Measurements from ENCODE around the gene SRP54. TPM values are rescaled to one million over a fixed set of nuclear protein-coding genes. Genes with fewer than 3 reads are reported as not detected.
"Not testable (repeated sequence)": the region's sequence is repeated elsewhere in the genome, so short reads cannot be mapped to it uniquely, and the experiment has no call there.

The SRP54 gene
- total RNA-seq, 1 experiment from 2014 or later = 106 TPM

GRCh38 chr14:35001621-35002020, 18.8 kb downstream of the SRP54 start:
- Histone ChIP-seq H3K4me1 (peaks cover 12% of the 10 kb centered on the region), H3K9me3 (replicated peaks) (no peaks in the 10 kb centered on the region; the same call in 1 of the 2 replicates), H3K27me3 (no peaks in the 10 kb centered on the region), H3K36me3 (peaks cover 25% of the 10 kb centered on the region), H3K4me3 (no peak overlapping the region), H3K27ac (no peak overlapping the region)
- DNase-seq = no peak

GRCh38 chr14:35004839-35005238, 22.0 kb downstream of the SRP54 start:
- no peak overlapping the region for H3K4me3 ChIP-seq
- DNase-seq = no peak
- H3K27ac ChIP-seq = no peak overlapping the region
- no peaks in the 10 kb centered on the region for H3K9me3 ChIP-seq (replicated peaks)
- no peaks in the 10 kb centered on the region for H3K4me1 ChIP-seq
- H3K36me3 ChIP-seq = peaks cover 37% of the 10 kb centered on the region
- no peaks in the 10 kb centered on the region for H3K27me3 ChIP-seq

GRCh38 chr14:35016568-35016967, 33.8 kb downstream of the SRP54 start:
- Histone ChIP-seq H3K4me1 (no peaks in the 10 kb centered on the region), H3K36me3 (peaks cover 66% of the 10 kb centered on the region), H3K27ac (no peak overlapping the region), H3K4me3 (no peak overlapping the region), H3K27me3 (no peaks in the 10 kb centered on the region), H3K9me3 (replicated peaks) (no peaks in the 10 kb centered on the region)
- no peak for DNase-seq

- no peak for DNase-seq
These were observed 37.9 kb downstream of the SRP54 start for GRCh38 chr14:35020713-35021112.

DNA sequence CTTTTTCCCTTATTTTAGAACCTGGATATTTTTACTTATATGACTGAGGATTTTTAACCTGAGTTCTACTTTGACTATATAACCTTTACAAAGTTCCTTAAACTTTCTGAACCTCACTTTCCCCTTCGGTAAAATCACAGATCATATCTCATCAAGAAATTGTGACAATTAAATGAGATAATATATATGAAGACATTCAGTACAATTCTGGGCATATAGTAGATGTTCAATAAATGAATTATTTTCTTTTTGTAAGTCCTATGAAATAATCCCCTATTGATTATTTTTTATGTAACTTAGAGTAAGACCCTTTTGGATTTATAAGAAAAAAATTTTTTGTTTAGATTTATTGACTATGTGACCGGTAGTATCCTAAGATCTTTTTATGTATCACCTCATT, 45.6 kb downstream of the SRP54 start:
- DNase-seq = no peak
- Histone ChIP-seq H3K4me3 (no peak overlapping the region), H3K27ac (no peak overlapping the region), H3K9me3 (replicated peaks) (no peaks in the 10 kb centered on the region), H3K4me1 (no peaks in the 10 kb centered on the region), H3K27me3 (no peaks in the 10 kb centered on the region), H3K36me3 (peaks cover 73% of the 10 kb centered on the region)

More at GRCh38 chr14:35020713-35021112, 37.9 kb downstream of the SRP54 start:
- H3K9me3 ChIP-seq (replicated peaks) = no peaks in the 10 kb centered on the region
- H3K36me3 ChIP-seq = peaks cover 68% of the 10 kb centered on the region
- H3K27ac ChIP-seq = no peak overlapping the region
- H3K4me1 ChIP-seq = no peaks in the 10 kb centered on the region
- no peak overlapping the region for H3K4me3 ChIP-seq
- no peaks in the 10 kb centered on the region for H3K27me3 ChIP-seq

DNA sequence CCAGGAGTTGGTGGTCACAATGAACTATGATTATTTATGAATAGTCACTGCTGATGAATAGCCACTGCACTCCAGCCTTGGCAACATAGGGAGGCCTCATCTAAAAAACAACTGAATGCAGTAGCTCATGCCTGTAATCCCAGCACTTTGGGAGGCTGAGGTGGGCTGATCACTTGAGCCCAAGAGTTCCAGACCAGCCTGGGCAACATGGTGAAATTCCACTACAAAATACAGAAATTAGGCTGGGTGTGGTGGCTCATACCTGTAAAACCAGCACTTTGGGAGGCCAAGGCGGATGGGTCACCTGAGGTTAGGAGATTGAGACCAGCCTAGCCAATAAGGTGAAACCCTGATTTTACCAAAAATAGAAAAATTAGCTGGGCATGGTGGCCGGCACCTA, 49.8 kb downstream of the SRP54 start:
- Histone ChIP-seq H3K36me3 (peaks cover 49% of the 10 kb centered on the region), H3K4me1 (no peaks in the 10 kb centered on the region), H3K4me3 (no peak overlapping the region), H3K27ac (no peak overlapping the region), H3K27me3 (no peaks in the 10 kb centered on the region), H3K9me3 (replicated peaks) (no peaks in the 10 kb centered on the region)
- DNase-seq = no peak

DNA sequence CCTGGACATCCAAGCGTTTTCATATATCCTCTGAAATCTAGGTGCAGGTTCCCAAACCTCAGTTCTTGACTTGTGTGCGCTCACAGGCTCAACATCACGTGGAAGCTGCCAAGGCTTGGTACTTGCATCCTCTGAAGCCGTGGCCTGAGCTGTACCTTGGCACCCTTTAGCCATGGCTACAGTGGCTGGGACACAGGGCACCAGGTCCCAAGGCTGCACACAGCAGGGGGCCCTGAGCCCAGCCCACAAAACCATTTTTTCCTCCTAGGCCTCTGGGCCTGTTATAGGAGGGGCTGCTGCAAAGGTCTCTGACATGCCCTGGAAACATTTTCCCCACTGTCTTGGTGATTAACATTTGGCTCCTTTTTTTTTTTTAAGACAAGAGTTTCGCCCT, 51.6 kb downstream of the SRP54 start:
- no peaks in the 10 kb centered on the region for H3K4me1 ChIP-seq
- peaks cover 32% of the 10 kb centered on the region for H3K36me3 ChIP-seq
- no peak overlapping the region for H3K27ac ChIP-seq
- DNase-seq = no peak
- H3K4me3 ChIP-seq = no peak overlapping the region
- no peaks in the 10 kb centered on the region for H3K27me3 ChIP-seq
- H3K9me3 ChIP-seq (replicated peaks) = no peaks in the 10 kb centered on the region

DNA sequence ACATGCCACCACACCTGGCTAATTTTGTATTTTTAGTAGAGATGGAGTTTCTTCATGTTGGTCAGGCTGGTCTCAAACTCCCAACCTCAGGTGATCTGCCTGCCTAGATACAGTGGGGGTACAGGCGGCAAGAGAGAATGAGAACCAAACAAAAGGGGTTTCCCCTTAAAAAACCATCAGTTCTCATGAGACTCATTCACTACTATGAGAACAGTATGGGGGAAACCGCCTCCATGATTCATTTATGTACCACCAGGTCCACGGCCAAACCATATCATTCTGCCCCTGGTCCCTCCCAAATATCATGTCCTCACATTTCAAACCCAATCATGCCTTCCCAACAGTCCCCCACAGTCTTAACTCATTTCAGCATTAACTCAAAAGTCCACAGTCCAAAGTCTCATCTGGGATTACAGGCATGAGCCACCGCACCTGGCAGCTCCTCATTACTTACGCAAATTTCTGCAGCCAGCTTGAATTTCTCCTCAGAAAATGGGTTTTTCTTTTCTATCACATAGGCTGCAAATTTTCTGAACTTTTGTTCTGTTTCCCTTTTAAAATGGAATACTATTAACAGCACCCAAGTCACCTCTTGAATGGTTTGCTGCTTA, 52.3 kb downstream of the SRP54 start:
- DNase-seq; H3K27ac ChIP-seq; H3K9me3 ChIP-seq (replicated peaks); H3K4me1 ChIP-seq; H3K27me3 ChIP-seq; H3K4me3 ChIP-seq: not testable (repeated sequence)
- H3K36me3 ChIP-seq = peaks cover 26% of the 10 kb centered on the region

- H3K4me1 ChIP-seq; H3K27ac ChIP-seq; H3K27me3 ChIP-seq; H3K4me3 ChIP-seq; H3K36me3 ChIP-seq; H3K9me3 ChIP-seq (replicated peaks); DNase-seq: not testable (repeated sequence)
These were observed 55.5 kb downstream of the SRP54 start for GRCh38 chr14:35038312-35038711.

DNA sequence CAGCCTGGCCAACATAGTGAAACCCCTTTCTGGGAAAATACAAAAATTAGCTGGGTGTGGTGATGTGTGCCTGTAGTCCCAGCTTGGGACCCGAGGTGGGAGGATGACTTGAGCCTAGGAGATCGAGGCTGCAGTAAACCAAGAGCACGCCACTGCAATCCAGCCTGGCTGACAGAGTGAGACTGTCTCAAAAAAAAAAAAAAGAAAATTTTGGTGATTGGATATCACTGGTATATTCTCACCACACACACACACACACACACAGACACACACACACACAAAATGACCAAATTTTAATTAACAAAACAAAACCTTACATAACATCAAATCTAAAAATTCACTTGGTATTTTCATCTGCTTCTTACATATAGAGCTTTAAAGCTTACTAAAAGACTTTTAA, 59.8 kb downstream of the SRP54 start:
- Histone ChIP-seq H3K27ac (no peak overlapping the region), H3K4me1 (peaks cover 7% of the 10 kb centered on the region; the same call in 1 of the 2 replicates), H3K4me3 (no peak overlapping the region), H3K27me3 (no peaks in the 10 kb centered on the region), H3K9me3 (replicated peaks) (no peaks in the 10 kb centered on the region), H3K36me3 (no peaks in the 10 kb centered on the region)
- DNase-seq = no peak

DNA sequence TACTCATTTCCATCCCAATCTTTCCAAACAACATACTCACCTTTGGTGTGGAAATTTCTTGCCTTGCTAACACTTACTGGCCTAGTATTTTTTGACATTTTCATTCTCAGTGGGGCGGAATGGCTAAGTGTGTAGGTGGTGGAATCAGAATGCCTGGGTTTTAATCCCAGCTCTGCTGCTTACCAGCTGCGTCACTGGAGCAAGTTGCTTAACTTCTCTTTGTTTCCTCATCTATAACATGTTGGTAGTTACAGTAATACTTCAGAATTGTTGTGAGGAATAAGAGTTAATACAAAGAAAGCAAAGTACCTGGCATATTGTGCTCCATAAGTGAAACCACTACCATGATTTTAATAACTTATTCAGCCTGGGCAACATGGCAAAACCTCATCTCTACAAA, 60.3 kb downstream of the SRP54 start:
- DNase-seq = no peak
- Histone ChIP-seq H3K27ac (no peak overlapping the region), H3K36me3 (no peaks in the 10 kb centered on the region), H3K4me1 (peaks cover 7% of the 10 kb centered on the region; the same call in 1 of the 2 replicates), H3K4me3 (no peak overlapping the region), H3K9me3 (replicated peaks) (no peaks in the 10 kb centered on the region), H3K27me3 (no peaks in the 10 kb centered on the region)

DNA sequence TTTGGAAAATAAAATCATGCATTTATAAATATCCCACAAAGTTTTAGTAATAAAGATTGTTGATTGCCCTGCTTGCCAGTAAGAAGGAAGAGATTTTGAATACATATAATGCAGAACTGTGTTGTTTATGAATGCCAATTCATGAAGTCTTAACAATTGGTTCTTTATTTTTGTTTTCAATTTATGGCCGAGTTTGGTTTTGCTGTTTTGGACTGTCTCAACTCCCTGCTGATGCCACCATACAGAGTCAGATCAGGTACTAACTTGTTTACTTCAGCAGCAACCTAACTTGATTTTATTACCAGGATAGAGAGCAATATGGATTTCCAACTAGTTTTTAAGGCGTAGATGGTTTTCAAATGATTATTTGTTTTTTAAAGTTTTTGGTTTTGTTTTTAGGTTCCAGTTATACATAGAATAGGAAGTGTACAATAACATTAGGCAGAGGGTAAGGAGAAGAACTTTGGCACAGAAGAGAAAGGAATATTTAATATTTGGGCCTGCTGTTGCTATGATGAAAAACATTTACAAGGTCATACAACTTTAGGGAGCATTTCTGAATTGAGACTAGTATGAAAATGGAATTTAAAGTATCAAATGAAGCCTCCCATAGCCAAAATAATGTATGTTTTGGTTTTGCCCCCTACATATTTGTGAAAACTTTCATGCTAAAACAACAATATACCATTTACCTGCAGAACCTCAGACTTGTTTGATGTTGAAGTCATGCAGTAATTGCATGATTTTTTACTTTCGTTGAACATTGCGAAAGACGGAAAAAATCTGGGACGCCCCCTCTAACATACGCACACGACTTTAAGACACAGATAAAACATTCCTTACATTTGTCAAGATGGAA, 62.4 kb downstream of the SRP54 start:
- Histone ChIP-seq H3K27me3 (no peaks in the 10 kb centered on the region), H3K27ac (peak overlapping the region; percentile 14), H3K4me1 (peaks cover 7% of the 10 kb centered on the region; the same call in 1 of the 2 replicates), H3K9me3 (replicated peaks) (no peaks in the 10 kb centered on the region), H3K4me3 (peak overlapping the region; percentile 74), H3K36me3 (no peaks in the 10 kb centered on the region)
- DNase-seq = no peak

DNA sequence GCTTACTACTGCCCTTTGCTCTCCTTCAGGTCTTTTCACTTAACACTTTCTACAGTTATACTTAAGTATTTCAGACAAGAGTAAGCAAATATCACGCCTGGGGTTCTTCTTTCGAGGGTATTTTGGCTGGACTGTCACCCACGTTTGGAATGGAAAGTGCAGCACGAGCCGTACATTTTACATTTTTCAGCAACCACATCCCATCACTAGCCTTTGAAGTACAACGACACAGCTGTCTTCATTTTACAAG, 62.9 kb downstream of the SRP54 start:
- peak overlapping the region; percentile 74 for H3K4me3 ChIP-seq
- no peaks in the 10 kb centered on the region for H3K36me3 ChIP-seq
- H3K27me3 ChIP-seq = no peaks in the 10 kb centered on the region
- peaks cover 7% of the 10 kb centered on the region; the same call in 1 of the 2 replicates for H3K4me1 ChIP-seq
- peak overlapping the region; percentile 14 for H3K27ac ChIP-seq
- DNase-seq = no peak
- H3K9me3 ChIP-seq (replicated peaks) = no peaks in the 10 kb centered on the region

- Histone ChIP-seq H3K36me3 (no peaks in the 10 kb centered on the region), H3K9me3 (replicated peaks) (no peaks in the 10 kb centered on the region), H3K27ac (peak within 1 kb of the TSS; percentile 55), H3K4me1 (peaks cover 7% of the 10 kb centered on the region; the same call in 1 of the 2 replicates), H3K27me3 (no peaks in the 10 kb centered on the region), H3K4me3 (peak within 1 kb of the TSS; percentile 74)
- DNase-seq = peak; percentile 96 to 98
These were observed 63.4 kb downstream of the SRP54 start, which contains the start of gene FAM177A1 for GRCh38 chr14:35046048-35046750. Gene FAM177A1 (plus strand): TSS chr14:35046272. CDS start chr14:35046464, 192 bp downstream.
